Neural cell (in vitro differentiated cells): ENCODE data around the gene LDAH. TPM values are rescaled to one million over a fixed set of nuclear protein-coding genes. Genes with fewer than 3 reads are reported as not detected.

Experiments used
- H2AFZ ChIP-seq: fragments of 200-600, 300-800 bp; sonication (generic), shearing (Covaris generic); 2 replicates; pipeline ENCODE4 v1.6.0; 2014; ENCODE audit warnings: low read depth, mild to moderate bottlenecking, antibody characterized with exemption, low read length, moderate library complexity
- H3F3A ChIP-seq: fragments of 200-600 bp; shearing (Covaris generic); 2 replicates; pipeline ENCODE4 v1.6.1; 2016; ENCODE audit warnings: mild to moderate bottlenecking, moderate library complexity, mixed read lengths, antibody characterized with exemption, low read length; ENCODE audit not compliant: insufficient read depth, poor library complexity, severe bottlenecking
- H3K27ac ChIP-seq: fragments of 200-600, 300-800 bp; sonication (generic), shearing (Covaris generic); 2 replicates; pipeline ENCODE4 v1.5.1; 2014; ENCODE audit warnings: mild to moderate bottlenecking, low read length, moderate library complexity
- H3K27me3 ChIP-seq: fragments of 300-800, 200-600 bp; sonication (generic), shearing (Covaris generic); 2 replicates; pipeline ENCODE4 v1.6.0; 2014; ENCODE audit warnings: mild to moderate bottlenecking, low read depth, low read length, moderate library complexity; ENCODE audit not compliant: insufficient read depth
- H3K36me3 ChIP-seq: fragments of 300-800, 200-600 bp; sonication (generic), shearing (Covaris generic); 2 replicates; pipeline ENCODE4 v1.5.1; 2014; ENCODE audit warnings: mild to moderate bottlenecking, antibody characterized with exemption, low read length, moderate library complexity; ENCODE audit not compliant: insufficient read depth
- H3K4me2 ChIP-seq: fragments of 300-800, 200-600 bp; sonication (generic), shearing (Covaris generic); 2 replicates; pipeline ENCODE4 v1.6.0; 2014; ENCODE audit warnings: mild to moderate bottlenecking, low read length
- H3K4me3 ChIP-seq: fragments of 300-800, 200-600 bp; sonication (generic), shearing (Covaris generic); 2 replicates; pipeline ENCODE4 v1.5.1; 2014; ENCODE audit warnings: mild to moderate bottlenecking, low read length, moderate library complexity
- H3K79me2 ChIP-seq: fragments of 200-600 bp; shearing (Covaris generic); replicated peaks from 2 replicates; pipeline ENCODE4 v1.6.0; 2014; ENCODE audit warnings: mild to moderate bottlenecking, low read length, moderate library complexity; ENCODE audit not compliant: insufficient read depth
- H3K9ac ChIP-seq: fragments of 300-800, 200-600 bp; sonication (generic), shearing (Covaris generic); 2 replicates; pipeline ENCODE4 v1.6.1; 2016; ENCODE audit warnings: mild to moderate bottlenecking, low read length, mixed read lengths
- H3K9me2 ChIP-seq: fragments of 200-600 bp; shearing (Covaris generic); 2 replicates; pipeline ENCODE4 v1.6.1; 2016; ENCODE audit warnings: mild to moderate bottlenecking, low read length, mixed read lengths; ENCODE audit not compliant: insufficient read depth
- H3K9me3 ChIP-seq: fragments of 200-600, 300-800 bp; sonication (generic), shearing (Covaris generic); 2 replicates; pipeline ENCODE4 v1.6.1; 2016; ENCODE audit warnings: mild to moderate bottlenecking, mixed run types, low read length, moderate library complexity, mixed read lengths
- H4K20me1 ChIP-seq: fragments of 200-600 bp; shearing (Covaris generic); 2 replicates; pipeline ENCODE4 v1.6.1; 2016; ENCODE audit warnings: mild to moderate bottlenecking, mixed run types; ENCODE audit not compliant: insufficient read depth
- EP300 ChIP-seq: fragments of 450-650 bp; conservative IDR thresholded peaks from 2 replicates; pipeline ENCODE4 v1.6.1; 2014; ENCODE audit warnings: antibody characterized with exemption, mild to moderate bottlenecking, moderate library complexity; ENCODE audit not compliant: poor library complexity, severe bottlenecking
- EZH2 ChIP-seq: fragments of 200-600, 300-800 bp; shearing (Covaris generic), sonication (generic); IDR thresholded peaks from 2 replicates; pipeline ENCODE4 v1.6.1; 2014; ENCODE audit warnings: antibody characterized with exemption, low read length, borderline replicate concordance, mild to moderate bottlenecking; ENCODE audit not compliant: insufficient read depth, poor library complexity, severe bottlenecking
- MXI1 ChIP-seq: fragments of 450-650 bp; conservative IDR thresholded peaks from 2 replicates; pipeline ENCODE4 v1.6.1; 2014; ENCODE audit warnings: antibody characterized with exemption, mild to moderate bottlenecking; ENCODE audit not compliant: poor library complexity, severe bottlenecking
- POLR2AphosphoS5 ChIP-seq: IDR thresholded peaks from 2 replicates; pipeline ENCODE4 v1.6.1; 2012
- RAD21 ChIP-seq: fragments of 450-650 bp; conservative IDR thresholded peaks from 2 replicates; pipeline ENCODE4 v1.6.1; 2014; ENCODE audit warnings: antibody characterized with exemption, mild to moderate bottlenecking, moderate library complexity
- SMC3 ChIP-seq: fragments of 450-650 bp; conservative IDR thresholded peaks from 2 replicates; pipeline ENCODE4 v1.6.1; 2014; ENCODE audit warnings: antibody characterized with exemption, mild to moderate bottlenecking, moderate library complexity; ENCODE audit not compliant: poor library complexity
- TAF1 ChIP-seq: IDR thresholded peaks from 2 replicates; pipeline ENCODE4 v1.6.1; 2012; ENCODE audit warnings: low read depth
- polyA plus RNA-seq: library from polyadenylated mRNA; depleted of rRNA; stranded (reverse); fragments of >200 nt; gene quantifications from 2 replicates; pipeline ENCODE4 v1.2.3, GENCODE V29; 2014
- TF ChIP-seq, protein P1 (sequence below): IDR thresholded peaks from 2 replicates; pipeline ENCODE4 v1.6.1; 2012; ENCODE audit warnings: borderline replicate concordance
- TF ChIP-seq, protein P2 (sequence below): fragments of 450-650 bp; IDR thresholded peaks from 2 replicates; pipeline ENCODE4 v1.5.1; 2014; ENCODE audit warnings: antibody characterized with exemption, mild to moderate bottlenecking, moderate library complexity; ENCODE audit not compliant: poor library complexity, severe bottlenecking

Gene LDAH
- polyA plus RNA-seq, 1 donor from 2014 or later = 44.1 TPM

DNA sequence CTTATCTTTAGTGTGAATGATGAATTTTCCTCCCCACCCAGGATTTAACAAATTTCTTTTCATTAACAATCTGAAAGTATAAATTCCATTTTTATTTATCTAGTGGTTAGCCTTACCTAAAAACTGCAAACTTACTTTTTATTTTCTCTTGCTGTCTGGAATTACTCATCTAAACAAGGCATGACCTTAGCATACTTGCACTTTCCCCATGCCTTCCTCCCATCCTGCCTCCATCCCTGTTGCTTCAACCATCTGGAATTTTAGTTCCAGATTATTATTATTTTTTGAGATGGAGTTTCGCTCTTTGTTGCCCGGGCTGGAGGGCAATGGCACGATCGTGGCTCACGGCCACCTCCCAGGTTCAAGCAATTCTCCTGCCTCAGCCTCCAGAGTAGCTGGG, 120.3 kb downstream of the LDAH start:
- no peak overlapping the region for H3K4me2 ChIP-seq
- no peaks in the 10 kb centered on the region for H3K9me2 ChIP-seq
- no peak overlapping the region for H2AFZ ChIP-seq
- H4K20me1 ChIP-seq = no peaks in the 10 kb centered on the region
- H3K27ac ChIP-seq = no peak overlapping the region
- no peaks in the 10 kb centered on the region for H3K36me3 ChIP-seq
- no peaks in the 10 kb centered on the region for H3K27me3 ChIP-seq
- no peaks in the 10 kb centered on the region for H3K79me2 ChIP-seq
- no peaks in the 10 kb centered on the region for H3K9me3 ChIP-seq
- no peaks in the 10 kb centered on the region for H3F3A ChIP-seq
- no peak overlapping the region for H3K4me3 ChIP-seq
- TF ChIP-seq RAD21 (no peak), POLR2AphosphoS5 (no peak), SMC3 (no peak), MXI1 (no peak), TAF1 (no peak), EP300 (no peak), EZH2 (no peak)
- TF ChIP-seq, protein P1, sequence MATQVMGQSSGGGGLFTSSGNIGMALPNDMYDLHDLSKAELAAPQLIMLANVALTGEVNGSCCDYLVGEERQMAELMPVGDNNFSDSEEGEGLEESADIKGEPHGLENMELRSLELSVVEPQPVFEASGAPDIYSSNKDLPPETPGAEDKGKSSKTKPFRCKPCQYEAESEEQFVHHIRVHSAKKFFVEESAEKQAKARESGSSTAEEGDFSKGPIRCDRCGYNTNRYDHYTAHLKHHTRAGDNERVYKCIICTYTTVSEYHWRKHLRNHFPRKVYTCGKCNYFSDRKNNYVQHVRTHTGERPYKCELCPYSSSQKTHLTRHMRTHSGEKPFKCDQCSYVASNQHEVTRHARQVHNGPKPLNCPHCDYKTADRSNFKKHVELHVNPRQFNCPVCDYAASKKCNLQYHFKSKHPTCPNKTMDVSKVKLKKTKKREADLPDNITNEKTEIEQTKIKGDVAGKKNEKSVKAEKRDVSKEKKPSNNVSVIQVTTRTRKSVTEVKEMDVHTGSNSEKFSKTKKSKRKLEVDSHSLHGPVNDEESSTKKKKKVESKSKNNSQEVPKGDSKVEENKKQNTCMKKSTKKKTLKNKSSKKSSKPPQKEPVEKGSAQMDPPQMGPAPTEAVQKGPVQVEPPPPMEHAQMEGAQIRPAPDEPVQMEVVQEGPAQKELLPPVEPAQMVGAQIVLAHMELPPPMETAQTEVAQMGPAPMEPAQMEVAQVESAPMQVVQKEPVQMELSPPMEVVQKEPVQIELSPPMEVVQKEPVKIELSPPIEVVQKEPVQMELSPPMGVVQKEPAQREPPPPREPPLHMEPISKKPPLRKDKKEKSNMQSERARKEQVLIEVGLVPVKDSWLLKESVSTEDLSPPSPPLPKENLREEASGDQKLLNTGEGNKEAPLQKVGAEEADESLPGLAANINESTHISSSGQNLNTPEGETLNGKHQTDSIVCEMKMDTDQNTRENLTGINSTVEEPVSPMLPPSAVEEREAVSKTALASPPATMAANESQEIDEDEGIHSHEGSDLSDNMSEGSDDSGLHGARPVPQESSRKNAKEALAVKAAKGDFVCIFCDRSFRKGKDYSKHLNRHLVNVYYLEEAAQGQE = no peak
- TF ChIP-seq, protein P2, sequence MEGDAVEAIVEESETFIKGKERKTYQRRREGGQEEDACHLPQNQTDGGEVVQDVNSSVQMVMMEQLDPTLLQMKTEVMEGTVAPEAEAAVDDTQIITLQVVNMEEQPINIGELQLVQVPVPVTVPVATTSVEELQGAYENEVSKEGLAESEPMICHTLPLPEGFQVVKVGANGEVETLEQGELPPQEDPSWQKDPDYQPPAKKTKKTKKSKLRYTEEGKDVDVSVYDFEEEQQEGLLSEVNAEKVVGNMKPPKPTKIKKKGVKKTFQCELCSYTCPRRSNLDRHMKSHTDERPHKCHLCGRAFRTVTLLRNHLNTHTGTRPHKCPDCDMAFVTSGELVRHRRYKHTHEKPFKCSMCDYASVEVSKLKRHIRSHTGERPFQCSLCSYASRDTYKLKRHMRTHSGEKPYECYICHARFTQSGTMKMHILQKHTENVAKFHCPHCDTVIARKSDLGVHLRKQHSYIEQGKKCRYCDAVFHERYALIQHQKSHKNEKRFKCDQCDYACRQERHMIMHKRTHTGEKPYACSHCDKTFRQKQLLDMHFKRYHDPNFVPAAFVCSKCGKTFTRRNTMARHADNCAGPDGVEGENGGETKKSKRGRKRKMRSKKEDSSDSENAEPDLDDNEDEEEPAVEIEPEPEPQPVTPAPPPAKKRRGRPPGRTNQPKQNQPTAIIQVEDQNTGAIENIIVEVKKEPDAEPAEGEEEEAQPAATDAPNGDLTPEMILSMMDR = no peak
- no peak overlapping the region for H3K9ac ChIP-seq

DNA sequence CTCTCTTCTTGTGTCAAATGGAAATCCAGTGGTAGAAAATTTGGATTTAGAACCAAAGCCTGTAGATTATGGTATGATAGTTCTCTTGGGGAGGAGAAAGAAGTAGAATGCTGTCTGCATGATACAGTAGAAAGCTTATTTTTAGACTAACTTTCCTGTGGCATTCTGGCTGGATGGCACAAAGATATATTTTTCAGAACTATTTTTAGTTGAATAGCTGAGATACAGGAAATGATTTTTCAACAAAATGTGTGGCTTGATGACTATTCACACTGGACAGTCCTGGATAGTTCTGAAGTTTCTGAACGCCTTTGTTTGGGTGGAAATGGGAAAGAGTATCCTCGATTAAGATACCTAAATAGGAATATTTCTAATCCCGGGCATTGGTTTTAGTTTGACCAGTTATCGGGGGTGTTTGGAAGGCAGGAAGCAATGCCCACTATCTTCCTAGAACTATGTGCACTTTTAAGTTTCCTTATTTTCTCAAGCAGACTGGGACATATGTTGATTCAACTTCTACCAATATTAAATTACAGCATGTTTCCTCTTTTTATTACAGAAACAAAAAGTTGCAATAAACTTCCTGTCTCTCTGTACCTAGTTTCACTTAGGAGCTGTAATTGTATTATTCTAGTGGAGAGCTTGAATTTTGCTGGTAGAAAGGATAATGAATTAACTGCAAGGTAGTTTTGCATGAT, 123.8 kb downstream of the LDAH start:
- Histone ChIP-seq H3K9ac (no peak overlapping the region), H3K9me2 (no peaks in the 10 kb centered on the region), H3K9me3 (no peaks in the 10 kb centered on the region), H3F3A (no peaks in the 10 kb centered on the region), H2AFZ (no peak overlapping the region), H4K20me1 (no peaks in the 10 kb centered on the region), H3K4me3 (no peak overlapping the region), H3K4me2 (no peak overlapping the region), H3K79me2 (no peaks in the 10 kb centered on the region), H3K27ac (no peak overlapping the region), H3K27me3 (no peaks in the 10 kb centered on the region), H3K36me3 (no peaks in the 10 kb centered on the region)
- TF ChIP-seq, protein P1 = no peak
- no peak for TF ChIP-seq TAF1
- TF ChIP-seq MXI1 = no peak
- TF ChIP-seq POLR2AphosphoS5 = no peak
- no peak for TF ChIP-seq SMC3
- no peak for TF ChIP-seq EZH2
- TF ChIP-seq, protein P2 = no peak
- no peak for TF ChIP-seq RAD21
- TF ChIP-seq EP300 = no peak
